ELF-1 (cell line): Measurements from ENCODE around the gene ABCB9.
"Not testable (repeated sequence)": the region's sequence is repeated elsewhere in the genome, so short reads cannot be mapped to it uniquely, and the experiment has no call there.

ENCODE experiments used
- DNase-seq: peaks from one replicate; pipeline ENCODE4 v3.0.0-alpha.2; 2016; ENCODE audit warnings: low read depth, low spot score

Gene ABCB9

GRCh38 chr12:122965851-122966742 lies at the start of gene ABCB9:
Gene ABCB9, minus strand, starts transcription at chr12:122966463. Its CDS starts 6,228 bp downstream, at chr12:122960235.
- DNase-seq = peak; percentile 80

- DNase-seq = not testable (repeated sequence)
Observed at GRCh38 chr12:123014473-123014872, 48.2 kb upstream of the ABCB9 start.

DNA sequence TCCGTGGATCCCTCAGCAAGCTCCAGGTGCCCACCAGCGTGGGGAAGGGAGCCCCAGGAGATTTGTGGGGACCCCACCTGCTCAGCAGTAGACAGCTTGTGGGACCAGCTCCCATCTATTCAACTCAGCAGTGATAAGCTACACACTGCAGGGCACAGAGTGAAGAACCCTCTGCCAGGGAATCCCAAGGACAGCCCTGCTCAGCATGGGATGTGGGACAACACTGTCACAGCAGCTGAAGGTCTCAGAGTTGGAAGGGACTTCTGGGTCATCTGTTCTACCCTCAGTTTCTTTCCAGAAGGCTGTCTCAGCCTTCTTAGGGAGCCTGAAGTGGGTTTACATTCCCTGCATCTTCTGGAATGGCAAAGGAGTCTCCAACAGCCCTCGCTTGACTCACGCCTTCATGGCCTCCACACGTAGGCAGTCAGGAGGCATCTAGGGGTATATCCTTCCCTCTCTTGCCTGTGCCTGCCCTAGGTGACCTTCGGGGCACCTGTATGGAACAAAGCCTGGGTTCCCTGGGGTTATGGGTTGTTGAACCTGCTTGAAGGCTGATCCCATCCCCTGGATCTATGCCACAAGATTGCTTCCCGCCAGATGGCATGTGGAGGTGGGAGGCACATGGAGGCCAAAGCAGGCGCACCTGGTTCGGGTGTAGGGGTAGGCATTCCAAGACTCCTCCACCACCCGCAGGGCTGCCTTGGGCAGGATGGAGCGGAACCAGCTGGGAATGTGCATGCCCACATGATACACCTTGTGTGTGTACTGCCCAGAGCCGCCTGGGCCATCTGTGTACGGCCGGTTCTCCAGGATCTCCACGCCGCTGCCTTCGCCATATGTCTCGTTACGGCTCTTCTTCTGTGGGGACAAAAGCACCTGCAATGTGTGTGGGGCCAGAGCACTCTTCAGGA lies 47.2 kb upstream of the ABCB9 start:
- no peak for DNase-seq

DNA sequence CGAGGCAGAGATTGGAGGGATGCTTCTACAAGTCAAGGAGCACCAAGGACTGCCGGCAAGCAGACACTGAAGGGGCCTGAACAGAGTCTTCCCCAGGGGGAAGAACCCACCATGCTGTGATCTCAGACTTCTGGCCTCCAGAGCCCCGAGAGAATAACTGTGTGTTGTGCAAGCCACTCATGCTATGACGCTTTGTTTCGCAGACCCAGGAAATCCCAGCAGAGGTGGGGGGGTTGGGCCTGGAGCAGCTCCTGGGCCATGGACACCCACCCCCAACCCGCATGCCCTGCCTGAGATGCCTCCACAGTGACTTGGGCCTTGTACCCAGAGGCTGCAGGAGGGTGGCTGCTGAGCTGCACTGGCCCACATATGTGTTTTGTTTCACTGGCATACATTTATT lies 45.4 kb upstream of the ABCB9 start:
- no peak for DNase-seq

DNA sequence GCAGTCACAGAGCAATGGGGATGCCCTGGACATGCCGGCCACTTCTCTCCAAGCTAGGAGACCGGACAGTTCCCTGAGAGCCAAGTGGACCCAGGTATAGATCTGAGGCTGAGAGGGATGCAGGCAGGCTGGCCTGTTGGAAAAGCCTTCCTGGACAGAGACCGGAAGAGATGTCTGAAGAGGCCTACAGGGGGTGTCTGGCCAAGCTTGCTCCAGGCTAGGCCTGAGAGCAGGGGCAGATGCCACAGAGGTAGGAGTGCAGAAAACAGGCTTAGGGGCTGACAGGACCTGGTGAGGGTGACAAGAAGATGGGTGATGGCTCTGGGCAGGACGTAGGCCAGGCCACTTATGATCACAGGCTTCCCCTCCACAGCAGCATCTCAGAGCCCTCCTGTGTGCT lies 44.4 kb upstream of the ABCB9 start:
- DNase-seq = no peak

- no peak for DNase-seq
Observed at GRCh38 chr12:123010110-123010509, 43.8 kb upstream of the ABCB9 start.

DNA sequence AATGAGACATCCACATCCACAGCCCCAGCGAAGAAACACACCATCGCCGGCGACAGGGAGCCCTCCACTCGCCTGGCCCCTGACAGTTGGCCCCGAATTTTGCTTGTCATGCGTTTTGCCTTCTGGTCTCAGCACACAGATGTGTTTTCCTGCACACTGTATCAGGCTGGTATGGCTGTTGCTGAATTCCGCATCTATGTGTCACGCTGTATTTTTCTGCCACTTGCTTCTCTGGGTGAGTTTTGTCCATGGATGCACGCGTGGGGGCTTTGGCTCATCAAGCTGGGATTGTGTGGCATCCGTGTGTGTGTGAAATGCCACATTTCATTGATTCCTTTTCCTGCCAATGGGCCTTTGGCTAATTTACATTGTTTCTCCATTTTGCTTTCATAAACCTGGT lies 40.7 kb upstream of the ABCB9 start:
- DNase-seq = no peak

- DNase-seq = no peak
Observed at GRCh38 chr12:123005081-123005626, 38.9 kb upstream of the ABCB9 start.

GRCh38 chr12:123004287-123004686 lies 38.0 kb upstream of the ABCB9 start:
- DNase-seq = no peak

GRCh38 chr12:123003257-123003656 lies 37.0 kb upstream of the ABCB9 start:
- DNase-seq = no peak

DNA sequence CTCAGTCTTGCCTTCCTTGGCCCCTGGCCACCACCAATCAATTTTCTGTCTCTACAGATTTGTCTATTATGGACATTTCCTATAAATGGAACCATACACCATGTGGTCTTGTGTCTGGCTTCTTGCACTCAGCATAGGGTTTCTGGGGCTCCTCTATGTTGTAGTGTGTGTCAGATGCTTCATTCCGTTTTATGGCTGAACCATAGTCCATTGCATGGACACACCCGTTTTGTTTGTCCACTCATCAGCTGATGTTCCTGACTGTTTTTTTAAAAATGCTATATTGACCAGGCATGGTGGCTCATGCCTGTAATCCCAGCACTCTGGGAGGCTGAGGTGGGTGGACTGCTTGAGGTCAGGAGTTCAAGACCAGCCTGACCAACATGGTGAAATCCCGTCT lies 35.2 kb upstream of the ABCB9 start:
- DNase-seq = no peak

GRCh38 chr12:123000578-123000977 lies 34.3 kb upstream of the ABCB9 start:
- no peak for DNase-seq

GRCh38 chr12:122999986-123000420 lies 33.7 kb upstream of the ABCB9 start:
- DNase-seq = no peak

DNA sequence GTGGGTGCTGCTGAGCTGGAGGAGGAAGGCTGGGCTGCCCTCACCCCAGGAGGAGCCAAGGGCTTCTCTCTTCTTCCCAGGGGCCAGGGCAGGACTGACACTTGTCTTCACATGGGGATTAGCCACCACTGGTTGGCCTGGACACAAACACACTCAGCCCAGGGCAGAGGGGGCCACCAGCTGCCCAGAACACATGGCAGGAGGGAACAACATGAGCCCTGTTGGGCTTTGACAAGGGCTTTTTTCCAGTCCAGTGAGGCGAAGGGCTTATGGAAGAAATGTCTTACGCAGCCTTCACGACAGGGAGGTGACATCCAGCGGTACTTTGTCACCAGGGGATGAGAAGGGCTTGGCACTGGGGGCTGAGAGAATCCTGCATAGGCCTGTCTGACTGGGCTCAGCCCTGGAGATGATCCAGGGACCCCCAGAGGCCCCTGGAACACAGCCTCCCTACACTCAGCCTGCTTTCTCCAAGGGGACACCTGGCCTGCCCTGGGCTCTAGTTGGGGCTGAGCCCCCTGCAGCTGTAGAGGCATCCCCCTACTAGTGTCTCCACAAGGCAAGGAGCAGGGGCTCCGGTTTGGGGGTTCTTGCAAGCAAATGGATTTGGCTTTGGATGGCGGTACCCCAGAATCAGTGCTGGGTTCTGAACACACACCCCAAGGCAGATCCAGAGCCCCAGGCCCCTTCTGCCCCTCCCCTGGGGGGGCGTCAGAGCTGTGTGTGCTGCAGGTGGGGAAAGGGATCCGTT lies 33.1 kb upstream of the ABCB9 start:
- DNase-seq = no peak

- no peak for DNase-seq
Observed at GRCh38 chr12:122998316-122998715, 32.1 kb upstream of the ABCB9 start.

DNA sequence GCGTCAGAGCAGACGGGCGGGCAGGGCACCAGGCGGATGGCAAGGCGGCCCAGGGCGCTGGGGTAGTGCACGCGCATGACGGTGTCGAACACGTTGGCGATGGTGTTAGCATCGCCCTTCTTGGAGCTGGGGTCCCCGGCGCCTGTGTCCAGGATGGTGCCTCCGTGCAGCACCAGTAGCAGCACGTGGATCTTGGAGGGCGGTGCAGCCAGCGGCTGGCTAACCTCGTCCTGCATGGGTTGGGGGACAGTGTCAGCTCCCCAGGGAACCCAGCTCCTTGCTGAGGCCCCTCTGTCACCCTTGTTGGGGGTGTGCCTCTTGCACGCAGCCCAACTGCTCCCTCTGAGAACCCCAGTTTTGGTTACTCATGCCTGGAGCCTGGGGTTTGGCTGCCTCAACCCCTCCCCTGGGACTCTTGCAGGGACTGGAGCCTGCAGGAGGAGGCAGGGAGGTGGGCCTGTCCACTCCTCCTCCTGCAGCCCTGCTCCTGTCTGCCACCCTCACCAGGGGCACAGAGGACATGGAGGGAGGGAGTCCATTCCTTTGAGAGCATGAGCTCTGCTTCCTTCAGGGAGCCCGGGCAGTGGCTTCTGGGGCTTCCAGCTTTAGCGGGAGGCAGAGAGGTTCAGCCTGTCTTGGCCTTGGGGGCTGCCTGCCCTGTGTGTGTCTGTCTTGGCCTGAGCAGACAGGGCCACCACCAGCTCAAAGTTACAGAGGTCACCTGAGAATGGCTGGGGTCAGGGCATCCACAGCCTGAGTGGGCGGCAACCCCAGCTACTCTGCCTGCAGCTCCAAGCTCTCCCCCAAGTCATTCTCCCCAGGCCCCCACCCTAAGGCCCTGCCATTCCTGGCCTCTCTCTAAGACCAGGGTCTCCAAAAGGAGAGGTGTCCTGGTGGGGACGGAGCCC lies 31.3 kb upstream of the ABCB9 start:
- DNase-seq = no peak

- no peak for DNase-seq
Observed at GRCh38 chr12:122996621-122997342, 30.5 kb upstream of the ABCB9 start.

DNA sequence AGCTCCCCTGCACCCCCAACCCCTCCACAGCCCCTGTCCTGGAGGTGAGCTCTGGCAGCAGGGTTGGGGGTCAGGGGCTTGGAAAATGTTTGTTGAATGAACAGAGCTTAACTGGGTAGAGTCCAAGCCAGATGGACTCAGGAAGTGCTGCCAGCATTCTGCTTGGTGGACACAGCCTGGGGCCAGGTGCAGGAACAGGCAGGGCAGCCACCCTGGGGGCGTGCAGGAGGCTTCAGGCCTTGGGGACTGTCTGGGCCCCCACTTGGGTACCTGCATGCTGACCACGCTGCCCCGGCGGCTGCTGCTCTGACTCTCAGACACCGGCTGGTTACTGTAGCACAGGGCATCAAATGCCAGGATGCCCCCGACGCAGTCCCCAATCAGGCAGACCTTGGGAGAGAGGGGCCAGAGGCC lies 29.9 kb upstream of the ABCB9 start:
- DNase-seq = no peak

DNA sequence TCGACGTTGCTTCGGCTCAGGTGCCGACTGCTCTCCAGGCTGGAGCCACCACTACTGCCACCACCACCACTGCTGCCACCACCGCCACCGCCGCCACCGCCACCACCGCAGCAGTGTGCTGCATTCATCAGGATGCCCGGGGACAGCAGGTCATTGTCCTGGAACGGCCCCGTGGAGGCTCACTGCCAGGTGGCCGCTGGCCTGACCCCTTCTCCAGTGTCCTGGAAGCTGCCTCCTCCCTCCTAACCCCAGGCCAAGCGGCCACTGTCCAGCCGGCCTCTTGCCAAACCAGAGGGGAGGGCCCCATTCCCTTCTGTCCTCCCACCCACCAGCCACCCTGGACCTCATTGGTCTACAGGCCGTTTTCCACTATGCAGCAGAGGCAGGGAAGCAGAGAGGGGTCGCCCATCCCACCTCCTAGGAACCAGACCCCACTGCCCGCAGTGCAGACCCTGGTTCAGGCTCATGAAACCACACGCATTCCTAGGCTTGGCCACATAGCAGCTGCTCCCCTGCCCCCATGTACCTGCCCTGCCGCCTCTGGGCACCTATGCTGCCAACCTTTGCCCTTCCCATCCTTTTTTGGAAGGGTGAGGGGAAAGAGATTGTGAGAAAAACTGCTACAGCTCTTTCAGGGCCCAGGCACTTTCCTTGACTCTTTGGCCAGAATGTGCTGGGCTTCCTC lies 29.4 kb upstream of the ABCB9 start:
- DNase-seq = no peak
